Measurements from ENCODE around the gene RNF5. TPM values are rescaled to one million over a fixed set of nuclear protein-coding genes. Genes with fewer than 3 reads are reported as not detected.
A peak's percentile ranks its signal among the peaks of the same experiment; 100 is the strongest.

RNF5 gene
- total and polyA plus RNA-seq, 9 of the 15 experiments (the other 6 are each of a cell fraction or from before 2014, with no cell fraction given): 62.2 to 245 (median 129) TPM

GRCh38 chr6:32153564-32154513, 24.4 kb upstream of the RNF5 start, which contains the start of gene PPT2 (continued):
- peak; percentile 94 for TF ChIP-seq MBD2 (IDR thresholded peaks at IDR 0.05; ENCODE audit: borderline replicate concordance, low read depth)
- peak; percentile 32; the same call in 1 of the 2 replicates for TF ChIP-seq ZBTB33 (CRISPR knock-in tag; IDR thresholded peaks at IDR 0.05)
- TF ChIP-seq BRD9 (IDR thresholded peaks at IDR 0.05; ENCODE audit: low read depth, partially characterized antibody): no peak
- TF ChIP-seq ZNF79 (CRISPR knock-in tag; IDR thresholded peaks at IDR 0.05; ENCODE audit: low read depth): peak; percentile 28; the same call in 1 of the 2 replicates
- TF ChIP-seq RREB1 (CRISPR knock-in tag; IDR thresholded peaks at IDR 0.05): 0 out of 2 replicates have a peak, but pooled peaks have one; percentile 15
- no peak for TF ChIP-seq HES1 (IDR thresholded peaks at IDR 0.05; ENCODE audit: low read depth)
- peak; percentile 81 for TF ChIP-seq PHF20 (IDR thresholded peaks at IDR 0.05; ENCODE audit: partially characterized antibody)
- TF ChIP-seq CCNT2 (IDR thresholded peaks at IDR 0.05; ENCODE audit: borderline replicate concordance, extremely low read depth, insufficient read length, low read depth, low read length): peak; percentile 54
- TF ChIP-seq ETV6 (IDR thresholded peaks at IDR 0.05; ENCODE audit: borderline replicate concordance in 1 of 2, low read depth in 2 of 2, low read length in 1 of 2): peak in 1 of 2 experiments; percentile 49; a peak in 1 of 4 replicates
- TF ChIP-seq ETV6 (CRISPR knock-in tag; IDR thresholded peaks at IDR 0.05; ENCODE audit: borderline replicate concordance): no peak
- TF ChIP-seq JUND (IDR thresholded peaks at IDR 0.05; ENCODE audit: borderline replicate concordance, low read depth, low read length): peak; percentile 94
- TF ChIP-seq JUND (tag; IDR thresholded peaks at IDR 0.05; ENCODE audit: borderline replicate concordance, low read depth, low read length): peak; percentile 55; the same call in 1 of the 3 replicates
- TF ChIP-seq PRMT5 (CRISPR knock-in tag; IDR thresholded peaks at IDR 0.05): no peak
- TF ChIP-seq ZFP36 (IDR thresholded peaks at IDR 0.05; ENCODE audit: low read depth, low read length, partially characterized antibody): peak; percentile 1
- TF ChIP-seq POLR3G (IDR thresholded peaks at IDR 0.05; ENCODE audit: extremely low read depth, insufficient read length, insufficient replicate concordance): no peak
- TF ChIP-seq NR1H2 (CRISPR knock-in tag; IDR thresholded peaks at IDR 0.05): peak; percentile 91; the same call in 1 of the 2 replicates
- TF ChIP-seq MEF2D (tag; conservative IDR thresholded peaks at IDR 0.05; ENCODE audit: low read depth): peak; percentile 39; the same call in 1 of the 2 replicates
- no peak for TF ChIP-seq PRPF4 (IDR thresholded peaks at IDR 0.05; ENCODE audit: insufficient read depth, low read depth, low read length, poor library complexity, severe bottlenecking)

Measured in K562 (cell line).